Panc1 (cell line): Measurements from ENCODE around the gene DOCK4.

Experiments
- POLR2AphosphoS5 ChIP-seq: IDR thresholded peaks from 2 replicates; pipeline ENCODE4 v1.6.1; 2012; ENCODE audit warnings: mild to moderate bottlenecking, low read depth, low read length, moderate library complexity
- SIN3A ChIP-seq: IDR thresholded peaks from 2 replicates; pipeline ENCODE4 v1.6.1; 2012; ENCODE audit warnings: low read depth, mild to moderate bottlenecking, low read length, moderate library complexity, borderline replicate concordance; ENCODE audit not compliant: insufficient read depth
- TCF7L2 ChIP-seq: IDR thresholded peaks from 2 replicates; pipeline ENCODE4 v1.6.1; 2011; ENCODE audit warnings: mild to moderate bottlenecking, low read depth, low read length, inconsistent platforms
- TF ChIP-seq, protein P1 (sequence below): fragments of 450-650 bp; IDR thresholded peaks from 2 replicates; pipeline ENCODE4 v1.5.1; 2017; ENCODE audit warnings: mild to moderate bottlenecking
- TF ChIP-seq, protein P2 (sequence below), 2 experiments: IDR thresholded peaks; 2 replicates each; pipeline ENCODE4 v1.6.1; 2011 to 2012; ENCODE audit warnings: low read depth in 2 of 2, control low read depth in 1 of 2, low read length in 1 of 2, mild to moderate bottlenecking in 1 of 2, moderate library complexity in 1 of 2; ENCODE audit not compliant: insufficient read depth in 1 of 2

DNA sequence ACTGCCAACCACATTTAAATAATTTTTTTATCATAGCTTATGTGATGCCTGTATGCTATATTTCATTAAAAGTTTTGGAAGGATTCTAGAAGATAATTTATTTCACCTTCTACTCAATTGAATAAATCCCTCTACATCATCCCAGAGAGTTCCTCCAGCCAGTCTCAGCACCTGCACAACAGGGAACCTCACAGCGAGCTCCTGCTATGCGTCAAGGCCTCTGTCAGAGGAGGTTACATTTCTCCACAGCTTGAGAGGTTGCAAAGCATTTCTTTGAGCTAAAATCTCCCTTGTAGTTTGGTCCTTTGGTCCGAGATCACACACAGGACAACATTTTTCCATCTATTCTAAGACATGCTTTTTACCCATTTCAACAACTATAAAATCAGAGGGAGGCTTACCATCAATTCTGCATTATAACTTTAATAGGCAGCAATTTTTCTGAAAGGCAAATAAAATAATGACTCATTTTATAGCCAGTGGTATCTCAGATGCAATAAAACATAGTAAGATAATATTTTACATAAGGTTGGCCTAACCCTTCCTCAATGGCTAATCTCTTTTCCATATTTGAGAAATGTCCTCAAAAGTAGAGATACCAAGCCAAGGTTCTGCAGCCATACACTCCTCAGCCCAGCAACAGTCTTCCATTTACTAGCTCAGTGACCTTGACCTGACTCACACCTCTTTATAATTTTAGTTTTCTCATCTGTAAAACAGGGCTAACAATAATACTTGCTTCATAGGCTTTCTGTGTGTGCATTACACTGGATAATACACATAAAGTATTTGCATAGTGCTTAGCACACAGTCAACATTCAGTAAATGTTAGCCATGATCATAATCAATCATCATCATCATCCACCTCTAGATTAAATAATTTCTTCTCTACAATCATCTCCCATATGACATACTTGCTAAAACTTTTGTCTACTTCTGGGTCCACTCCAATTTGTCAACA is 68.8 kb downstream of the DOCK4 start:
- TF ChIP-seq, protein P1, sequence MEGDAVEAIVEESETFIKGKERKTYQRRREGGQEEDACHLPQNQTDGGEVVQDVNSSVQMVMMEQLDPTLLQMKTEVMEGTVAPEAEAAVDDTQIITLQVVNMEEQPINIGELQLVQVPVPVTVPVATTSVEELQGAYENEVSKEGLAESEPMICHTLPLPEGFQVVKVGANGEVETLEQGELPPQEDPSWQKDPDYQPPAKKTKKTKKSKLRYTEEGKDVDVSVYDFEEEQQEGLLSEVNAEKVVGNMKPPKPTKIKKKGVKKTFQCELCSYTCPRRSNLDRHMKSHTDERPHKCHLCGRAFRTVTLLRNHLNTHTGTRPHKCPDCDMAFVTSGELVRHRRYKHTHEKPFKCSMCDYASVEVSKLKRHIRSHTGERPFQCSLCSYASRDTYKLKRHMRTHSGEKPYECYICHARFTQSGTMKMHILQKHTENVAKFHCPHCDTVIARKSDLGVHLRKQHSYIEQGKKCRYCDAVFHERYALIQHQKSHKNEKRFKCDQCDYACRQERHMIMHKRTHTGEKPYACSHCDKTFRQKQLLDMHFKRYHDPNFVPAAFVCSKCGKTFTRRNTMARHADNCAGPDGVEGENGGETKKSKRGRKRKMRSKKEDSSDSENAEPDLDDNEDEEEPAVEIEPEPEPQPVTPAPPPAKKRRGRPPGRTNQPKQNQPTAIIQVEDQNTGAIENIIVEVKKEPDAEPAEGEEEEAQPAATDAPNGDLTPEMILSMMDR: no peak
- TF ChIP-seq POLR2AphosphoS5: no peak
- TF ChIP-seq, protein P2, sequence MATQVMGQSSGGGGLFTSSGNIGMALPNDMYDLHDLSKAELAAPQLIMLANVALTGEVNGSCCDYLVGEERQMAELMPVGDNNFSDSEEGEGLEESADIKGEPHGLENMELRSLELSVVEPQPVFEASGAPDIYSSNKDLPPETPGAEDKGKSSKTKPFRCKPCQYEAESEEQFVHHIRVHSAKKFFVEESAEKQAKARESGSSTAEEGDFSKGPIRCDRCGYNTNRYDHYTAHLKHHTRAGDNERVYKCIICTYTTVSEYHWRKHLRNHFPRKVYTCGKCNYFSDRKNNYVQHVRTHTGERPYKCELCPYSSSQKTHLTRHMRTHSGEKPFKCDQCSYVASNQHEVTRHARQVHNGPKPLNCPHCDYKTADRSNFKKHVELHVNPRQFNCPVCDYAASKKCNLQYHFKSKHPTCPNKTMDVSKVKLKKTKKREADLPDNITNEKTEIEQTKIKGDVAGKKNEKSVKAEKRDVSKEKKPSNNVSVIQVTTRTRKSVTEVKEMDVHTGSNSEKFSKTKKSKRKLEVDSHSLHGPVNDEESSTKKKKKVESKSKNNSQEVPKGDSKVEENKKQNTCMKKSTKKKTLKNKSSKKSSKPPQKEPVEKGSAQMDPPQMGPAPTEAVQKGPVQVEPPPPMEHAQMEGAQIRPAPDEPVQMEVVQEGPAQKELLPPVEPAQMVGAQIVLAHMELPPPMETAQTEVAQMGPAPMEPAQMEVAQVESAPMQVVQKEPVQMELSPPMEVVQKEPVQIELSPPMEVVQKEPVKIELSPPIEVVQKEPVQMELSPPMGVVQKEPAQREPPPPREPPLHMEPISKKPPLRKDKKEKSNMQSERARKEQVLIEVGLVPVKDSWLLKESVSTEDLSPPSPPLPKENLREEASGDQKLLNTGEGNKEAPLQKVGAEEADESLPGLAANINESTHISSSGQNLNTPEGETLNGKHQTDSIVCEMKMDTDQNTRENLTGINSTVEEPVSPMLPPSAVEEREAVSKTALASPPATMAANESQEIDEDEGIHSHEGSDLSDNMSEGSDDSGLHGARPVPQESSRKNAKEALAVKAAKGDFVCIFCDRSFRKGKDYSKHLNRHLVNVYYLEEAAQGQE (IDR thresholded peaks at IDR 0.05; ENCODE audit: insufficient read depth in 1 of 2, low read depth in 2 of 2, low read length in 1 of 2): no peak
- no peak for TF ChIP-seq SIN3A
- no peak for TF ChIP-seq TCF7L2
